NAMALWA (cell line): ENCODE results near the gene CFAP299.
"Not testable (repeated sequence)": the region's sequence is repeated elsewhere in the genome, so short reads cannot be mapped to it uniquely, and the experiment has no call there.

Experiments
- DNase-seq: peaks from one replicate; pipeline ENCODE4 v3.0.0-alpha.2; 2015; ENCODE audit warnings: low spot score

The CFAP299 gene

GRCh38 chr4:80335554-80336358 is at the start of gene CFAP299:
Gene CFAP299 (plus strand): TSS chr4:80335730.
- DNase-seq = no peak

DNA sequence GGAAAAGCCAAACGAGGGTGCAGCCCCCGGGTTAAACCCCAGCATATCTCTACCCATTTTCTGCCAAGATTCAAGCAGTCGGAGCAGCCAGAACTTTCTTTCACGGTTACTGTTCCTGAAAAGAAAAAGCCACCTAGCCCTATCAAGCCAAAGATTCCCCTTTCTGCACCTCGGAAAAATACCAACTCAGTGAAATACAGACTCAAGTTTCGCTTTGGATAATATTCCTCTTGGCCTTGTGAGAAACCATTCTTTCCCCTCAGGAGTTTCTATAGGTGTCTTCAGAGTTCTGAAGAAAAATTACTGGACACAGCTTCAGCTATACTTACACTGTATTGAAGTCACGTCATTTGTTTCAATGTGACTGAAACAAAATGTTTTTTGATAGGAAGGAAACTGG is 49.1 kb upstream of the CFAP299 start:
- no peak for DNase-seq

DNA sequence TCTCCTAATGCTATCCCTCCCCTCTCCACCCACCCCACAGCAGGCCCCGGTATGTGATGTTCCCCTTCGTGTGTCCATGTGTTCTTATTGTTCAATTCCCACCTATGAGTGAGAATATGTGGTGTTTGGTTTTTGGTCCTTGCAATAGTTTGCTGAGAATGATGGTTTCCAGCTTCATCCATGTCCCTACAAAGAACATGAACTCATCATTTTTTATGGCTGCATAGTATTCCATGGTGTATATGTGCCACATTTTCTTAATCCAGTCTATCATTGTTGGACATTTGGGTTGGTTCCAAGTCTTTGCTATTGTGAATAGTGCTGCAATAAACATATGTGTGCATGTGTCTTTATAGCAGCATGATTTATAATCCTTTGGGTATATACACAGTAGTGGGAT is 44.9 kb upstream of the CFAP299 start:
- not testable (repeated sequence) for DNase-seq

- no peak for DNase-seq
Observed at GRCh38 chr4:80294206-80294605, 41.3 kb upstream of the CFAP299 start.

- DNase-seq = no peak
Observed at GRCh38 chr4:80295336-80295735, 40.2 kb upstream of the CFAP299 start.

- no peak for DNase-seq
Observed at GRCh38 chr4:80295826-80296225, 39.7 kb upstream of the CFAP299 start.

DNA sequence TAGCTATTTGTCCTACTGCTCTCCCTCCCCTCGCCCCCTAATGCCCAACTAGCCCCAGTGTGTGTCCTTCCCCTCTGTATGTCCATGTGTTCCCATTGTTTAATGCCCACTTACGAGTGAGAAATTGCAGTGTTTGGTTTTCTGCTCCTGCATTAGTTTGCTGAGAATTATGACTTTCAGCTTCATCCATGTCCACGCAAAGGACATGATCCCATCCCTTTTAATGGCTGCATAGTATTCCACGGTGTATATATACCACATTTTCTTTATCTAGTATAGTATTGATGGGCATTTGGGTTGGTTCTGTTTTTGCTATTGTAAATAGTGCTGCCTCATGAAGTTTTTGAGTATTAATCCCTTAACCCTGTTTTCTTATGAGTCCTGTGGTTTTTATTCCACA is 33.6 kb upstream of the CFAP299 start:
- no peak for DNase-seq

DNA sequence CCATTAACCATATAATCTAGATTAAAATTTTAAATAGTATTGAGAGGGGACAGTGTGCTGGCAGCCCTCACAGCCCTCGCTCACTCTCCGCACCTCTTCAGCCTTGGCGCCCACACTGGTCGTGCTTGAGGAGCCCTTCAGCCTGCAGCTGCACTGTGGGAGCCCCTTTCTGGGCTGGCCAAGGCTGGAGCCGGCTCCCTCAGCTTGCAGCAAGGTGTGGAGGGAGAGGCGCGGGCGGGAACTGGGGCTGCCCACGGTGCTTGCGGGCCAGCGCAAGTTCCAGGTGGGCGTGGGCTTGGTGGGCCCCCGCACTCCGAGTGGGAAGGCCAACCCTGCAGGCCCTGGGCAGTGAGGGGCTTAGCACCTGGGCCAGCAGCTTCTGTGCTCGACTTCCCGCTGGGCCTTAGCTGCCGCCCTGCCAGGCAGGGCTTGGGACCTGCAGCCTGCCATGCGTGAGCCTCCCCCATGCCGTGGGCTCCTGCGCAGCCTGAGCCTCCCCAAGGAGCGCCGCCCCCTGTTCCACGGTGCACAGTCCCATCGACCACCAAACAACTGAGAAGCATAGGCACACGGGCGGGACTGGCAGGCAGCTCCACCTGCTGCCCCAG is 32.8 kb upstream of the CFAP299 start:
- DNase-seq = no peak

GRCh38 chr4:80305466-80305865 is 30.1 kb upstream of the CFAP299 start:
- no peak for DNase-seq

DNA sequence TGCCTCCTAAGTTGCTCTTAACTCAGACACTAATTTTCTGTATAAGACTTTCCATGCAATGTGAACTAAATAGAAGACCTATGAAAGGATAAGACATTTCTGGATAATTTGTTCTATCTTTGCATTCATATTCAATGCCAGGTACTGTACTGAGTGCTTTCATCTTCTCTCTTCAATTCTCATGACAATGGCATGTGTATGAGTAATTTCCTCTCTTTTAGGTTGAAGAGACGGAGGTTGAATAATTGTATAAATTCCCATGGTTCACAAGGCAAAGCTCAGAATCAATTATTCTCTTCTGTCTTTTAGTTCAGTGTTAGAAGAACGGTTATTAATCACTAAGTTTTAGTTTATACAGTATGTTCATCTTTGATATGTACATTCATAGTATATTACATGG is 29.3 kb upstream of the CFAP299 start:
- no peak for DNase-seq

- no peak for DNase-seq
Observed at GRCh38 chr4:80307183-80307735, 28.3 kb upstream of the CFAP299 start.

GRCh38 chr4:80307774-80308465 is 27.6 kb upstream of the CFAP299 start:
- DNase-seq = no peak

- DNase-seq = no peak
Observed at GRCh38 chr4:80308466-80308822, 27.1 kb upstream of the CFAP299 start.

DNA sequence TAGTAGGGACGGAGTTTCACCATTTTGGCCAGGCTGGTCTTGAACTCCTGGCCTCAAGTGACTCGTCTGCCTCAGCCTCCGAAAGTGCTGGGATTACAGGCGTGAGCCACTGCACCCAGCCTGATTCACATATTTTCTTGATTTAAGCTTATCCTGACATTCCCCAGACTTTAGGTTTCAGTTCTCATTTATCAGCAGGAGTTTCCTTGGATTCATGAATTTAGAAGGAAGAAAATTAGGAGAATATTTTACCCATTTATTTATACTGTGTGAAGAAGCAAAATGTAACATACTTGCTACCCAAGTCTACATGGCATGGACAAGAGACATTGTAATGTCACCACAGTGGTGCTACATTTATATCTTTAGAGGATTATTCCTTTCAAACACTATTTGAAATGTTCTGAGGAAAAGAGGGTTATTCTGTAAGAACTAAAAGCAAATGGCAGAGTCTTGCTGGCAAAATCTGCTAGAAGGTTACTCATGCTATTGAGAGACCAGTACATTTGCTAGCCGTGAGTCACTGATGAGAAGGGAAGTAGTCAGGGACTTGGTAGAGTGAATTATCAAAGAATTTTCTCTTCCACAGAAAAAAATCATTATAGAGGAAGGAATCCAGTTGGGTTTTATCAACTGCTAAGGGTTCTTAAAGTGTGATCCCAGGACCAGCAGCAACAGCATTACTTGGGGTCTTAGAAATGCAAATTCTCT is 26.1 kb upstream of the CFAP299 start:
- DNase-seq = no peak

DNA sequence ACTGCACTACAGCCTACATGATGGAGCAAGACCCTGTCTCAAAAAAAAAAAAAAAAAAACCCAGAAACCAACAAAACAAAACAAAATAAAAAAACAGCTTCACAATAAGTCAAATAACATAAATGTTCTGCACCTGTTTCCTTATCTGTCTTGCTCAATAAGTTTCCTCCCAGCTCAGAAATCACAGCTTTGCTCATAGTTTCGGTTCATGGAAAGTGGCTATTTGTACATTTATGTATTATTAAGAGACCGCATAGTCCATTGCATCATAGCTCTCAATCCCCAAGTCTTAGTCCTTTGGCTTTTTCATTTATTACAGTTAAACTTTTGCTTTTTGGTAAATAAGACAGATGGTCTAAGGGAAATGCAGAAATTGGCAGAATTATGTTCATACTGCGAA is 24.4 kb upstream of the CFAP299 start:
- DNase-seq = no peak

DNA sequence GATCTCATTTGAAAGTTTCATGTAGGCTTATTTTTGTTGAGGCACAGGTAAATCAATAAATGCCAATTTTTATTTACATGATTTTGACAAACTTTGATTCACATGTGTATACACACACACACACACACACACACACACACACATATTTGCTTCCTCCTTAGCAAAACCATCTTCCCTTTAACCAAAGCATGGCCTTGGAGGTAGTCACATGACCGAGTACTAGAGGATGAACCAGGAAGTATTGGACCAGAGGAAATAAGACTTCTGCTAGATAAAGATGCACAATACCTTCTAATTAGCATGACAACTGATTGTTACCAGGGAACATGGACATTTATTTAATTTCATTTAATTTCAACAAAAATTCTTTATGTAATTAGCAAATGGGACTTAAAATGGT is 23.4 kb upstream of the CFAP299 start:
- no peak for DNase-seq

- DNase-seq = no peak
Observed at GRCh38 chr4:80313627-80314026, 21.9 kb upstream of the CFAP299 start.

DNA sequence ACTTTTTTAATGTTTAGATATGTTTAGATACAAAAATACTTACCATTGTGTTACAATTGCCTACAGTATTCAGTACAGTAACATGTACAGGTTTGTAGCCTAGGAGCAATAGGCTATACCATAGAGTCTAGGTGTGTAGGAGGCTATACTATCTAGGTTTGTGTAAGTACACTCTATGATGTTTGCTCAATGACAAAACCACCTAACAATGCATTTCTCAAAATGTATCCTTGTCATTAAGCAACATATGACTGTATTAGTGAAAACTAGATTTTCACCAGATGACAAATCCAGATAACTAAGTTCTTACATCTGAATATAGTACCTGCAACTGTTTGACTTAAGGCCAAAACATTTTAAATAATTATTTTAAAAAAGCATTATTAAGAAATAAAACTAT is 19.7 kb upstream of the CFAP299 start:
- not testable (repeated sequence) for DNase-seq

- DNase-seq = no peak
Observed at GRCh38 chr4:80321341-80321740, 14.2 kb upstream of the CFAP299 start.

DNA sequence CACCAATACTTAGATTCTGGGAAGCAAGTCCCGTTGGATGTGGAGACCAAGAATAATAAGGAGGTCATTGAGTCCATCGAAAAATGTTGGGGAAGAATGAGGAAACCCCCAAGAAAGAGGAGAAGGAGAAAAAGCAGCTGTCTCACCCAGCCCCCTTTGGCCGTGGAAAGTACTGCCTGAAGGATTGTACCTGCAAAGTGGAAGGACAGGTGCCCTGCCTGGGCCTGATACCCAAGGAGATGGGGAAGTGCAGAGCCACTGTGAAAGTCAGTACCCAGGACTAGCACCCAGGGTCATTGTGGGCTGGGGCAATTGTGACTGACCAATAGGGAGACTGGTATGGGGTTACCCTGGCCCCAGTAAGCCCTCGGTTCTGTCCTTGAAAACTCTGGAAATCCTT is 13.8 kb upstream of the CFAP299 start:
- DNase-seq = no peak

DNA sequence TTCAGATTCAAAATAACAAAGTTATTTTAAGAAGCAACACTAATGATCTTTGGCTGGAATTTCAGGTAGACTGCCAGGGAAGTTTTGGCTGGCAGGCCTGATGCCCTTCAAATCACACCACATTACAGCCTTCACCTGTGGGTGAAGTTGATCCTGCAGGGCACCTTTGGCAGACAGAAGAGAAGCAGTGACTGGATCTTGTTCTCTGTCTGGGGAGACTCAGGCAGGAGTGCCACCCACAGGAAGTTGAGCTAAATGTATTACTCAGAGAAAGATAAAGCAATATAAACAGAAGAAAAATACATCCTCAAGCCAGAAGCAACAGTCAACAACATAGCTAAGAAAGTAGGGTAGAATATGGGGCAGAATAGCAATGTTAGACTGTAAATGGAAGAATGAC is 12.8 kb upstream of the CFAP299 start:
- DNase-seq = peak; percentile 12

DNA sequence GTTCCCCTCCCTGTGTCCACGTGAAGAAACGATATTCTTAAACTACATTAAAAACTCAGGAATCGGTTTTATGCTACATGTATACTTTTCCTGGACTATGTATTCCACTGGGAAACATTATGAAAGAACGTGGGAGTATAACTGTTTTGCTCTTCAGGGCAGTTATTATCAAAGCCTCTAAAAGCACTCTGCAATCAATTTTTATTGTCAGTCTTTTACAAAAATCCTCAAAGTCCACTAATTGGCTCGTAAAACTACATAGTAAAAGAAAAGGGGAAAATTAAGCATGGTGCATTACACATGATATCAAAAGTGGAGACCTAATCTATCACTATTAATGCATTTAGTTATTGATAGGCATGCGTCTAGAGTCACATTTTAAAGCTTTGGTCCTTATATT is 11.4 kb upstream of the CFAP299 start:
- DNase-seq = no peak
